Erythroblast (primary cell): ENCODE measurements around the gene MATK.

Experiments used
- GATA1 ChIP-seq: IDR thresholded peaks from 2 replicates; pipeline ENCODE4 v1.6.1; 2011; ENCODE audit warnings: low read depth, mild to moderate bottlenecking, control low read depth, low read length, moderate library complexity
- POLR2A ChIP-seq: IDR thresholded peaks from 2 replicates; pipeline ENCODE4 v1.6.1; 2011; ENCODE audit warnings: mild to moderate bottlenecking, low read length

GRCh38 chr19:3826163-3826562 lies 40.0 kb upstream of the MATK start:
- TF ChIP-seq POLR2A (no peak), GATA1 (no peak)
